ENCODE data around the gene PHACTR1.
"Not testable (repeated sequence)": the region's sequence is repeated elsewhere in the genome, so short reads cannot be mapped to it uniquely, and the experiment has no call there.

The PHACTR1 gene

GRCh38 chr6:12911427-12911826 is 194.9 kb downstream of the PHACTR1 start:
- no peak for DNase-seq

DNA sequence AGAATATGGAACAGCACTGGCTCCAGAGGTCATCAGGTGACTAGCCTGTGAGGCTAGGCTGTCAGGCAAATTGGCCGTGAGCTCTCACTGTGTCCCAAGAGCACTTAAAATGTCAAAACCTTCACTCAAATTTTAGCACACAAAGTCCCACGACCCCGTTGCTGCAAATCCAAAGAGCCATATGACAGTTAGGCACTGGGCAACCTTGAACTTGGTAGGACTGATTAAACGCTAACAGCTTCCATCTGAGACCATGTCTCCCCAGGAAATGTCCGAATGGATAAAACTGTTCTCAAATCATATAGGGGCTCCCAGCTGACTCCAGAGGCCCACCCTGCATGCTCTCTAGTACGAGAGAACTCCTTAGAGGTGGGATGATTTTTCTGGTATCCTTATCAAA is 196.6 kb downstream of the PHACTR1 start:
- DNase-seq = no peak

GRCh38 chr6:12916006-12916405 is 199.4 kb downstream of the PHACTR1 start:
- no peak for DNase-seq

DNA sequence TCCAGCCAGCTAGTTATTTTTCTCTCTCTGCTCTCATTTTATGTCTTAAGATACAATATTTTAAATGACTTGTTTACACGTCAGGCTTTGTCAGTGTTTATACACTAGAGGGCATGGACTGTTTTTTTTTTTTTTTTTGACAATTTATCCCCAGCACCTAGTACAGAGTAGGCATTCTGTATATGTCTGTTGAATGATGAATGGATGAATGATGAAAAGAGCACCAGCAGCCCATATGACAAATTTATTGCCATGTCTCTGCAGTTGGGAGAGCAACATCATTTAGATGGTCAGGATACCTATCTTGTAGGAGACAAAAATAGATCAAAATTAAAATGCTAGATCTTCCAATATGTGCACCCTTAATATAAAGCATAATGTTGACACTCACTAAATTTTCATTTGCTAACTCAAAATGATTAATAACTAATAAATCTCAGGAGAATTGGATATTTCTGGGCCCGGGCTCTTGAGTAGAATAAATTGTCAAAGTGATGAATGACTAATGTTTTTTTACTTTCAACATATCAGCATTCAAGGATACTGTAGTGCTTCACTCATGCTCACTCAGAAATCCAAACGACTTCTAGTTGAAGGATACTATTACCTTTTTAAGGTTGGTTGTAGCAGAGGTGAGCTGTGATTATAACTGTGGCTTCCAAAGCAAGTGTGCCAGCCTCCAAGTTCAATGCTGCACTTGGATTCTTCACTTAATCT is 200.0 kb downstream of the PHACTR1 start:
- no peak for DNase-seq

DNA sequence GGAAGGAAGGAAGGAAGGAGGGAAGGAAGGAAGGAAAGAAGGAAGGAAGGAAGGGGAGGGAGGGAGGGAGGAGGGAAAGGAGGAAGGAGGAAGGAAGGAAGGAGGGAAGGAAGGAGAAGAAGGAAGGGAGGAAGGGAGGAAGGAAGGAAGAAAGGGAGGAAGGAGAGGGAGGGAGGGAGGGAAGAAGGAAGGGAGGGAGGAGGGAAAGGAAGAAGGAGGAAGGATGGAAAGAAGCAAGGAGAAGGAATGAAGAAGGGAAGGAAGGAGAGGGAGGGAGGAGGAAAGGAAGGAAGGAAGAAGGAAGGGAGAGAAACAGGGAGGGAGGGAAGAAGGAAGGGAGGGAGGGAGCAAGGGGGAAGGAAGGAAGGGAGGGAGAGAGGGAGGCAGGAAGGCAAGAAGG is 204.9 kb downstream of the PHACTR1 start:
- no peak for DNase-seq

DNA sequence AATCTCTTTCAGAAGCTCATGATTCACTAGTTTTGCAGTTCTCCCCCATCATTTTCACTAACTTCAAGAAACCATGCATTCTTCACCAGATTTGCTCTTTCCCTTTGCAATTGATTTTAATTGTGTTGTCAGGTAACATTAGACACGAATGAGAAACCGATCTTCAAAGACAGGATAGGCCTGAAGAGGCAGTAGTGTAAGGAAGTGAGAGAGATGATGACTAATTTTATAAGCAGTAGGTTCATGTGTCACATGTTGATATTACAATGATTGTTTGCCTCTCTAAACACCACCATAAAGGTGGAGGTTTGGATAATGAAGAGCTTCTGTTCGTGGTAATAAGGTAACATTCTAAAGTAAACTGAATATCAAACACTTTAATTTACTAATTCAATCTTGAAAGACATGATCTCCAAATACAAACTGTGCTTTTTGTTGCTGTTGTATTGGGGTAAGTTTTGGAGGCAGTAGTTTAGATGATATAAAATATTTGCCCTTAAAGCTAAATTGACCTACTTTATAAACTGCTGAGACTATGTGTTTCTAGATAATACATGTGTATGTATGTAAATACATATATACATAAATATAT is 207.2 kb downstream of the PHACTR1 start:
- no peak for DNase-seq

GRCh38 chr6:12924911-12925310 is 208.3 kb downstream of the PHACTR1 start:
- DNase-seq = no peak

GRCh38 chr6:12927746-12928145 is 211.2 kb downstream of the PHACTR1 start:
- DNase-seq = no peak

GRCh38 chr6:12929678-12930077 is 213.1 kb downstream of the PHACTR1 start:
- DNase-seq = no peak

GRCh38 chr6:12931639-12932038 is 215.1 kb downstream of the PHACTR1 start:
- DNase-seq = no peak

DNA sequence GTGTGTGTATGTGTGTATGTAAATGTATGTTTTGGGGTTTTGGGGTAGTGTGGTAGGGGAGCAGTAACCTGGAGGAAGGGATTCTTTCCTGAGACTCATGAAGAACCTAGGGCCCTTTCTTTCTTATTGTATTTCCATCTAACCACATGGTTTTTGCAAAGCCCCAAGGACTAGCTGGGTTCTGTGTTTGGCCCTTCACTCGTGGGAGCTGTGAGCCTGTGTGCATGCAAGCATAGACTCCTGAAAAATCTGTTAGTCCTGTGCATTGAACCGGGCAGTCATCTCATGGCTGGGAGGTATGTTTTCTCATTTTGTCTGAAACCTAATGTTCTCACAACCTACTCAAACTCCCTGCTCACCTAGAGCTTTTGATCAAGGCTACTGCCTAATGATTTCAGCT is 219.1 kb downstream of the PHACTR1 start:
- DNase-seq = no peak

- DNase-seq = no peak
Measured at GRCh38 chr6:12937971-12938370, 221.4 kb downstream of the PHACTR1 start.

- no peak for DNase-seq
Measured at GRCh38 chr6:12939314-12939713, 222.7 kb downstream of the PHACTR1 start.

DNA sequence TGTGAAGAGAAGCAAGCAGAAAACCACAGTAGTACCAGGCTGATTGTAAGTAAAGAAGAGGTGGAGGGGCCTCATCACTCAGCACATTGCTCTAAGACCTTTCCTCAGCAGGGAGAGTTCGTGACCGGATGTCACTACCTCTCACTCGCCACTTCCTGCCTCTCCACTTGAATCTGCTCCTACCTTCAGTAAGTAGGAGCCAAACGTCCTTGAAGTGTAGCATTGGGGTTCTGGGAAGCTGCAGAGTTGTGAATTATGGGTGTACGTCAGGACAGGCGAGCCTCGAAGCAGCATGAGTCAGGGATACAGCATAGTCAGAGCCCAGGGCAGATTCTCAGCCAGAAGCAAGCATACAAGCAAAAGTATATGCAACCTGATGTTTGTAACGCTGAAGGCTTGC is 224.9 kb downstream of the PHACTR1 start:
- no peak for DNase-seq

DNA sequence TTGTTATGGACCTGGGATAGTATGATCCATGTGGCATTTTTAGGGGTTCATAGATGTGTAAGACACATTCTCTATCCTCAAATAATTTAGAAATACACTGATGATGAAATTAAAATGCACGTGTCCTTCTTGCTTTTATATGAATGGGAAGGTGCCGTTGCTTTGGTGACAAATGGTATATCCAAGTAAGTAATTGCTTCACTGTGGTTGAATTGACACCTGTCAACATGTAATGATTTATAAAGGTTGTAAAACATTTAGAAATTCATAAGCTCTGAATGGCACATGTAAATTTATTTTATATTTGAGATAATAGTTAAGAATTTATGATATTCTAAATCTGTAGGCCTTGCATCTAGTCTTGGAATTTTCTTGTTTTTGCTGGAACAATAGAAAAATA is 227.0 kb downstream of the PHACTR1 start:
- DNase-seq = no peak

GRCh38 chr6:12944001-12944400 is 227.4 kb downstream of the PHACTR1 start:
- no peak for DNase-seq

DNA sequence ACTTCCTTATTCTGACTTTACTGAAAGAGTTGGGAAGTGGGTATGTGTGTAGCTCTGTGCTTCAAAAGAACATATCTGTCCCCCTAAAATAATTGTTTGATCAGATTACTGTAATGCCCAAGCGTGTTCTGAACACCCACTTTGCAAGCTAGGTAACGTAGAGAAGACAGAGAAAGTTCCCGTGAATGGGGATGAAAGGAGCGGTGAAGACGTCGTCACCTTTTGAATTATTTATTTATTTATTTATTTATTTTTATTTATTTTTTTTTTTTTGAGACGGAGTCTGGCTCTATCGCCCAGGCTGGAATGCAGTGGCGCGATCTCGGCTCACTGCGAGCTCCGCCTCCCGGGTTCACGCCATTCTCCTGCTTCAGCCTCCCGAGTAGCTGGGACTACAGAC is 228.0 kb downstream of the PHACTR1 start:
- not testable (repeated sequence) for DNase-seq

DNA sequence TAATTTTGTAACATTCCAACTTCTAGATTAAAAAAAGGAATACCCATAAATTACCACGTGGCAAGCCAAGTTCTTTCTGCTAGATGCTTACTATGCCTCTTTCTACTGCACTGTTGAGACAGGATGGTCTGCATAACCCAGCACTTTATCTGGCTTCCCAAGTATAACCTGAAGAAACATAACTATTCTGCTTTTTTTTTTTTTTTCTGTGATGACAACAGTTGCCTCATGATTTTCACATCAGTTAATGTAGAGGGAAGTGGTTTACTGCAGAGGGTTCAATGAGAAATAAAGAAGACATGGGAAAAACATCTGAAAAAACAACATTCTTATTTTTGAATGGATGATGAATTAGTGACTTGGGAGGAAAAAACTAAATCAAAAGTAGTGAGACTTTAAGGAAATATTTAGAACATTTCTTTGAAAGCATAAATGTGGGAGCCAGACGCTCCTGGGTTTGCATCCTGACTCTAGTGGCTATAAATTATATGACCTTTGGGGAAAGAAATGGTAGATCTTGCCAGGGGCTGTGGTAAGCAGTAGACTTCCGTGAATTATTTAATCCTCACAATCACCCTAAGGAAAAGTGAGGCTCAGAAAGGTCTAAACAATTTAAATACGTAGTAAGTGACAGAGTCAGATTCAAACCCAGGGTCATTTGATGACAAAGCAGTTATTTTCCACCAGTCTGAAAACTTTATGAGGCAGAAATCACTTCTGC is 230.7 kb downstream of the PHACTR1 start:
- DNase-seq = no peak

- no peak for DNase-seq
Measured at GRCh38 chr6:12947967-12948366, 231.4 kb downstream of the PHACTR1 start.

GRCh38 chr6:12950976-12951375 is 234.4 kb downstream of the PHACTR1 start:
- DNase-seq = no peak

- DNase-seq = no peak
Measured at GRCh38 chr6:12951415-12951814, 234.8 kb downstream of the PHACTR1 start.

- DNase-seq = no peak
Measured at GRCh38 chr6:12952318-12952717, 235.8 kb downstream of the PHACTR1 start.

DNA sequence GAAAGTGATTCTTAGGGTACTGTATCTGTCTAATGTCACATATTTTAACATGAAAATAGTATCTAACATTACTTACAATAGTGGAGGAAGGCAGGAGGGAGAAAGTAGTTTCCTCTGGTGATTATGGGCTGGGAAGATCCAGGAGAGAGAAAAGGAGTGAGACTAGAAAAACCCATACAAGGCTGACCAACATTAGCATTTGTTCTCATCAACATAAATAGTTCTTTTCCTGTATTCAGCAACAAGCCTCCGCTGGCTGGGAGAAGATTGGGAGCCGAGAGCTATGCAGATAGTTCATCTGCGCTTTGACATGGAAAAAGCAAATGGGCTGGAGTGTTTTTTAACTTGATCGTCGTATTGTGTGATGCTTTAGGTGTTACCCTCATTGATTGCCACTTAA is 239.4 kb downstream of the PHACTR1 start:
- DNase-seq = no peak

GRCh38 chr6:12956991-12957320 is 240.4 kb downstream of the PHACTR1 start:
- no peak for DNase-seq

All from stimulated activated CD4-positive, alpha-beta T cell treated with anti-CD3 and anti-CD28 coated beads, Interleukin-4, amount 100 ng/mL, for 24 hours (primary cell).